Measurements from ENCODE around the gene FARP1.

- TF ChIP-seq GATA2 (IDR thresholded peaks at IDR 0.05; ENCODE audit: low read depth, low read length) (no peak), GATA3 (IDR thresholded peaks at IDR 0.05; ENCODE audit: low read depth, low read length) (no peak)
Measured at GRCh38 chr13:98275681-98276171, 132.8 kb downstream of the FARP1 start.

Measured in SH-SY5Y (cell line).